Adipose tissue (tissue), 3 donors: ENCODE results near the gene CHRNA9. TPM values are rescaled to one million over a fixed set of nuclear protein-coding genes. Genes with fewer than 3 reads are reported as not detected.

Experiments
- H3K27ac ChIP-seq: one replicate; pipeline ENCODE4 v1.5.1; 2013; ENCODE audit warnings: low read depth, low read length
- WGBS, 3 donors: extraction: QIAGEN DNeasy Blood & Tissue Kit; methylation state at CpG; one replicate each; pipeline ENCODE4 v1.1.7; 2013; 5-methylcytosine and 5-hydroxymethylcytosine counted together
- polyA plus RNA-seq, 3 donors: library from polyadenylated mRNA; stranded (reverse); fragments of 200-250 nt; gene quantifications; one replicate each; pipeline ENCODE4 v1.2.3, GENCODE V29; 2013
- donor health status: healthy with polysubstance abuse.
- donor health status: Bipolar disorder and iron deficiency.
- donor health status: healthy.

The CHRNA9 gene
- polyA plus RNA-seq, 3 donors, result not detected

DNA sequence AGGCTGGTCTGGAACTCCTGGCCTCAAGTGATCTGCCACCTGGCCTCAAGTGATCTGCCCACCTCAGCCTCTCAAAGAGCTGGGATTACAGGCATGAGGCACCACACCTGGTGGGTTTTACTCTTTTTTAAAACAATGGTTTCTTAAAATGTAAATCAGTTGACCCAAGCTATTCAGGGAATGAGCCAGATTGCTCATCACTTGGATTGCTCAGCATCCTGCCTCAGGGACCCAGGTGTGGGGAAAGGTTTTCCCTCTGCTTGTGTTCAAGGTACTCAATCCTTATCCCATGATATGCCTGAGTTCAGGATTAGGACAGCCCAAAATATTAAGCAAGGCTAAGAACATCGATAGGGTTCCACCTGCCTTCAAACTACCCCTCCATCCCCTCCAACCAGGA is 67.4 kb downstream of the CHRNA9 start:
- WGBS, 3 donors, result 88% methylated on average over 1 of the region's 1 CpG
- H3K27ac ChIP-seq, result no peak overlapping the region

DNA sequence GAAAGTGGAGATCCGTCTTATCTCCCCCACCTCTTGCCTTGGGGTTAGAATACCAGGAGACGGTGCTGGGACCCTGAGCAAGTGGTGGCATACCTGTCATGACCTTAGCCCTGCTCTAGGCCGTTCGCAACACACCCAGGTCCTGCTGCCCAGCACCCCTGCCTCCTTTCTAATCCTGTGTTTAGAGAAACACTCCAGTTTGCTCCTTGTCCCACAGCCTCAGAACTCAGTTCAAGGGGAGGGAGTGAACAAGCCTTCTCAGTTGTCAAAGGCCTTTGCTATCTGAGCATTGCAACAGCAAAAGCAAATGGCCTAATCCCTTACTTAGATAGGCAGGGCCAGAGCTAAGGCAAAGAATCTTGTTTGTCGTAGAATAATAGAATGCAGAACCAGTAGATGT is 67.9 kb downstream of the CHRNA9 start:
- 46 to 88% (median 87%) methylated on average over 5 of the region's 5 CpGs for WGBS, 3 donors
- no peak overlapping the region for H3K27ac ChIP-seq

Other genes starting within 250 kb of the CHRNA9 start
- gene RHOH, start 138.3 kb upstream of the CHRNA9 start, polyA plus RNA-seq, result 1 to 10 TPM in 1 of 3 donors, under 1 TPM in 2; 0.60 to 2.1 (median 0.90) TPM